Gastrocnemius medialis (tissue), 4 donors: ENCODE data around the gene ZNF485.

Source experiments
- CTCF ChIP-seq, 5 experiments: fragments of 450-650 bp in 3 of 5; fragments of 200-600 bp in 2 of 5; sonication (generic) in 2 of 5; IDR thresholded peaks in 4 of 5; conservative IDR thresholded peaks in 1 of 5; 1 replicate in 4 of 5; 2 replicates in 1 of 5; pipeline ENCODE4 v1.5.1; 2016 to 2019; ENCODE audit warnings: antibody characterized with exemption in 5 of 5, mild to moderate bottlenecking in 3 of 5, moderate library complexity in 3 of 5
- POLR2A ChIP-seq, 2 donors: fragments of 450-650 bp; IDR thresholded peaks; one replicate each; pipeline ENCODE4 v1.6.1; 2017; ENCODE audit warnings: antibody characterized with exemption in 2 of 2, mild to moderate bottlenecking in 2 of 2, moderate library complexity in 2 of 2

GRCh38 chr10:43645866-43646265, 39.6 kb downstream of the ZNF485 start:
- TF ChIP-seq CTCF (IDR thresholded peaks at IDR 0.05 in 4 of 5, conservative IDR thresholded peaks at IDR 0.05 in 1 of 5) (no peak), POLR2A (IDR thresholded peaks at IDR 0.05) (no peak)
